Lower leg skin (tissue), 4 donors: ENCODE results near the gene MYMX. TPM values are rescaled to one million over a fixed set of nuclear protein-coding genes. Genes with fewer than 3 reads are reported as not detected.
A peak's percentile ranks its signal among the peaks of the same experiment; 100 is the strongest.

Experiments
- DNase-seq, 2 donors: peaks; one replicate each; pipeline ENCODE4 v3.0.0-alpha.2; 2019; ENCODE audit warnings: low spot score in 2 of 2
- H3K4me3 ChIP-seq: fragments of 200-600 bp; sonication (generic); 2 replicates; pipeline ENCODE4 v1.5.1; 2017; ENCODE audit warnings: mild to moderate bottlenecking, low read depth; ENCODE audit not compliant: poor library complexity, severe bottlenecking
- CTCF ChIP-seq, 3 donors: fragments of 450-650 bp; IDR thresholded peaks; one replicate each; pipeline ENCODE4 v1.5.1; 2016; ENCODE audit warnings: antibody characterized with exemption in 3 of 3, mild to moderate bottlenecking in 3 of 3, moderate library complexity in 2 of 3
- POLR2A ChIP-seq, 2 donors: fragments of 450-650 bp; IDR thresholded peaks; one replicate each; pipeline ENCODE4 v1.6.1; 2016 to 2017; ENCODE audit warnings: antibody characterized with exemption in 2 of 2, mild to moderate bottlenecking in 1 of 2, moderate library complexity in 1 of 2
- WGBS, 2 donors: methylation state at CpG; one replicate each; pipeline ENCODE4 v1.1.5; 2018; 5-methylcytosine and 5-hydroxymethylcytosine counted together
- intact Hi-C: fragments of 100-400 bp; cut with DNase I; formaldehyde crosslinking; loops from one replicate; pipeline ENCODE4 v1.15.0; 2023; ENCODE audit warnings: low total_unique reads
- total RNA-seq, 4 donors: library from RNA; depleted of rRNA; stranded (reverse); fragments of >200 nt; gene quantifications; one replicate each; pipeline ENCODE4 v1.1.0, GENCODE V29; 2016

MYMX gene
- total RNA-seq, 4 donors from 2014 or later: 0.69 TPM; not detected in 3

DNA sequence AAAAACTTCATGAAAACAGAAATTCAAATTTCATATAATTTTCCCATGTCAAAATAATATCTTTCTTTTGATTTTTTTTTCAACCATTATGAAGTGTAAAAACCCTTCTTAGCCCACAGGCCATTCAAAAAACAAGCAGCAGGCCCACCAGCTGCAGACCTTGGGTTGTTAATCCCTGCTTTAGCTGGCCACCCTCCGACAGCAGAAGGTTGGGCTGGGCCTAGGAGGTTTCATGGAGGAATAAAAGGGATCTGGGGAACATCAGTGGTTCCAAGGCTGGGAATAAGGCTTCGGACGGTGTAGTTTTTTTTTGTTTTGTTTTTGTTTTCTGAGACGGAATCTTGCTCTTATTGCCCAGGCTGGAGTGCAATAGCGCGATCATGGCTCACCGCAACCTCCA is 26.6 kb downstream of the MYMX start:
- DNase-seq: no peak
- TF ChIP-seq POLR2A (IDR thresholded peaks at IDR 0.05) (no peak), CTCF (IDR thresholded peaks at IDR 0.05) (no peak)
- H3K4me3 ChIP-seq: no peak overlapping the region
- 89 to 96% methylated on average over 7 of the region's 7 CpGs for WGBS, 2 donors
- intact Hi-C loops: no loop called here

GRCh38 chr6:44245391-44245911 is 28.7 kb downstream of the MYMX start:
- H3K4me3 ChIP-seq: no peak overlapping the region
- intact Hi-C loops: no loop called here
- 64 to 70% methylated on average over 11 to 12 of the region's 12 CpGs for WGBS, 2 donors
- TF ChIP-seq POLR2A (IDR thresholded peaks at IDR 0.05) (no peak), CTCF (IDR thresholded peaks at IDR 0.05) (no peak)
- DNase-seq: no peak

DNA sequence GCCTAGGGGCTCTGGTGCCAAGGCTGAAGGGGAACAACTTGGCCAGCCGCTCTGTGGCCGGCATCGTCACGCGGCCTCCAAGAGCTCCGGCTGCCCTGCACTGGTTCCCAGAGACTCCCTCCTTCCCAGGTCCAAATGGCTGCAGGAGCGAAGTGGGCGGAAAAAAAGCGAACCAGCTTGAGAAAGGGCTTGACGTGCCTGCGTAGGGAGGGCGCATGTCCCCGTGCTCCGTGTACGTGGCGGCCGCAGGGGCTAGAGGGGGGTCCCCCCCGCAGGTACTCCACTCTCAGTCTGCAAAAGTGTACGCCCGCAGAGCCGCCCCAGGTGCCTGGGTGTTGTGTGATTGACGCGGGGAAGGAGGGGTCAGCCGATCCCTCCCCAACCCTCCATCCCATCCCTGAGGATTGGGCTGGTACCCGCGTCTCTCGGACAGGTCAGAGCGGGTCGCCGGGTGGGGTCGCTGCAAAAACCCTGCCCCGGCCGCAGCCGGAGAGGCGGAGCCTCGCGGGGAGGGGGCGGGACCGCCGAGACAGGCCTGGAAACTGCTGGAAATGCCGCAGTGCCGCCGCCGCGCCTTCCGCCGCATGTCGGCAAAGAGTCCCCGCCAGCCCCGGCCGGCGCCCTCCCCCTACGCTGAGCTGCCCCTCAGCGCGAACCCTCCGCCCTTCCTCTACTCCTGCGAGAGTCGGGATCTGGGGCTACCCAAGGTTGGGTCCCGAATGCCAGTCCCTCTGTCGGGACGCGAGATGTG is 29.4 kb downstream of the MYMX start:
- intact Hi-C loops: no loop called here
- peak; percentile 81 to 97 for DNase-seq
- peak overlapping the region; percentile 93 for H3K4me3 ChIP-seq
- 0 to 1% methylated on average over 41 to 48 of the region's 62 CpGs for WGBS, 2 donors
- TF ChIP-seq CTCF (IDR thresholded peaks at IDR 0.05) (no peak), POLR2A (IDR thresholded peaks at IDR 0.05) (no peak)

DNA sequence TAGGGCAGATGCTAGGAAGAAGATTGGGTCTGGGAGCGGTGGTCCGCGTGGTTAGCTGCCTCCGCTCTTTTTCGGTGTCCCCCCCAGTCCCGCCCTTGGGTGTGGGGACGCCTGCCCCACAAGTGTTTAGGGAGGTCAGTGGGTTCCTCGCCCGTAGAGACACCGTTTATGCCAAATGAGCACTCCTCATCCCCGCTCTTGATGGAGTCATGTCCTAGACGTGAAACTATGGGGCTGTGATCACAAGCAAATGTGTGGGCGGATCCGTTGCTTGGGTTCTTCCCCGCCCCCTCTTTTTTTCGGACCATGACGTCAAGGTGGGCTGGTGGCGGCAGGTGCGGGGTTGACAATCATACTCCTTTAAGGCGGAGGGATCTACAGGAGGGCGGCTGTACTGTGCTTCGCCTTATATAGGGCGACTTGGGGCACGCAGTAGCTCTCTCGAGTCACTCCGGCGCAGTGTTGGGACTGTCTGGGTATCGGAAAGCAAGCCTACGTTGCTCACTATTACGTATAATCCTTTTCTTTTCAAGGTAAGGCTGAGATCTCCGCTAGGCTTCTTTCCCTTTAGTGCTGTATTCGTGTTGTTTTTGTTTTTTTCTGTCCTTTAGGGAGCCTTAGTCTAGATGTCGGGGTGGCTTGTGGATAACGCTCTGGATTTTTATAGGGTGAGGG is 30.1 kb downstream of the MYMX start, which contains the start of gene HSP90AB1:
TSS of gene HSP90AB1 (plus strand) at position 439 of the 675 bp plus-strand sequence. CDS start 1,529 bp downstream, outside the sequence.
- DNase-seq: peak; percentile 97 to 99
- 0 to 1% methylated on average over 34 of the region's 34 CpGs for WGBS, 2 donors
- intact Hi-C loops: no loop called here
- peak in 1 of 2 donors; percentile 93 for TF ChIP-seq POLR2A (IDR thresholded peaks at IDR 0.05)
- no peak for TF ChIP-seq CTCF (IDR thresholded peaks at IDR 0.05)
- peak within 1 kb of the TSS; percentile 93 for H3K4me3 ChIP-seq

DNA sequence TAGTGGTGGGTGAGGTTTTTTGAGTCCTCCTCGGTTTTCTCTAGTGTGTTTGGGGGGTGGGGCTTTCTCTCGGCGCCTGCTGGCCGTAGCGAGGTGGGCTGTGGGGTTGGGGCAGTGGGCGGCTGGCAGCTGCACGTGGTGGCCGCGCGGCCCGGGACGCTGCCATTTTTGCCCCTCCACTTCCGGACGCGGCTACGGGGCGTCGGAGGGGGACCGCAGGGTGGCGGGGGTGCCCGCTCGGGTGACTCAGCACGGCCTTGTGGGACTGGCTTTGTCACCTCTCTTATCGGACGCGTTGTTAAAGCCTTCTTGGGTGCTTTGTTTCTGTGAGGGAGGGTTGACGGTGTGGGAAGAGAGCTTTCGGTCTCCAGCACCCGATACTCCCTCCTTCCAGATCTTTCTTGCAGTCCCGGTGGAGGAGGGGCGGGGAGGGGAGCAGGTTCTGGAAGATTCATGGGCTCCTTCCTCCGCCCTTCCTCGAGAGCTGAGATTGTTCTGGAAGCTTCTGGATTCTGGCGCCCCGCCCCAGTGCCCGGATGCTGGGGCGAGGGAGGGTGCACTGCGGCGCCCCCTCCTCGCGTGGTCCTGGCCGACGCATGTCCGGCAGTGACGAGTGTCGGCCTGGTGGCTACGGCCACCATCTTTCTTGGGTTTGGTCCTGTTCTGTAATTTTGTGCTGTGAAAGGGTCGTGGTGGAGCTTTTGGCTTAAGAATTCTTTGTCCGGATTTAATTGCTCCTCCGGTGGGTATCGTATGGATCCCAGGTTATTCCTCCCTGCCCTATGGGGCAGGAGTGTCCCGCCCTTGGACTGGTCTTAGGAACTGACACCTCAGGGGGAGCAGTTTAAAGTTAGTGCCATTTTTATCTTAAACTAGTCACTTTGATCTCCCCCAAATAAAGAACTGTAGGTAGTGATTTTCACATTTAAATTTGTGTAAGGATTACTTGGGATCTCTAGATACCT is 30.9 kb downstream of the MYMX start:
- intact Hi-C loops: no loop called here
- peak; percentile 77 to 95 for DNase-seq
- H3K4me3 ChIP-seq: peak overlapping the region; percentile 93
- 1% methylated on average over 45 to 52 of the region's 52 CpGs for WGBS, 2 donors
- TF ChIP-seq CTCF (IDR thresholded peaks at IDR 0.05): no peak
- TF ChIP-seq POLR2A (IDR thresholded peaks at IDR 0.05): no peak
